CD4-positive, alpha-beta memory T cell (primary cell): ENCODE results near the gene SPOCK3. TPM values are rescaled to one million over a fixed set of nuclear protein-coding genes. Genes with fewer than 3 reads are reported as not detected.

Experiments
- CTCF ChIA-PET: fragments of 350-600 bp; sonication (Branson Sonifier 250); formaldehyde crosslinking; loops from one replicate; lab custom pipeline; 2021; ENCODE audit warnings: inconsistent platforms; ENCODE audit not compliant: partially characterized antibody; lab: Charles Lee
- POLR2A ChIA-PET: fragments of 350-600 bp; sonication (Branson Sonifier 250); formaldehyde crosslinking; loops from one replicate; lab custom pipeline; 2021; ENCODE audit not compliant: partially characterized antibody; lab: Charles Lee
- DNase-seq, 5 donors: peaks; one replicate each; pipeline versions ENCODE4 v3.0.0 to v3.0.0-alpha.2; 2020 to 2022; ENCODE audit warnings: mixed read lengths in 1 of 5
- H3K27ac ChIP-seq: one replicate; pipeline ENCODE4 v1.7.0; 2013; ENCODE audit warnings: low read depth, low read length
- H3K27me3 ChIP-seq: 2 replicates; pipeline ENCODE4 v1.7.0; 2013; ENCODE audit warnings: mild to moderate bottlenecking, low read length, moderate library complexity; ENCODE audit not compliant: insufficient read depth
- H3K36me3 ChIP-seq: 2 replicates; pipeline ENCODE4 v1.7.0; 2013; ENCODE audit warnings: mild to moderate bottlenecking, low read length, moderate library complexity; ENCODE audit not compliant: insufficient read depth
- H3K4me1 ChIP-seq: 2 replicates; pipeline ENCODE4 v1.7.0; 2013; ENCODE audit warnings: mild to moderate bottlenecking, low read length, moderate library complexity; ENCODE audit not compliant: insufficient read depth
- H3K4me3 ChIP-seq, 2 donors: one replicate each; pipeline ENCODE4 v1.7.0; 2013; ENCODE audit warnings: low read length in 2 of 2, mild to moderate bottlenecking in 1 of 2
- H3K9me3 ChIP-seq, 2 donors: one replicate each; pipeline ENCODE4 v1.7.0; 2013; ENCODE audit warnings: low read length in 2 of 2, control low read depth in 1 of 2; ENCODE audit not compliant: control insufficient read depth in 1 of 2
- H3K27ac Mint-ChIP-seq, 7 donors: one replicate each; pipeline ENCODE4 v1.8.0; 2020 to 2021; ENCODE audit warnings: mixed read lengths in 7 of 7, mild to moderate bottlenecking in 6 of 7, inconsistent platforms in 3 of 7, moderate library complexity in 3 of 7
- H3K27me3 Mint-ChIP-seq, 2 donors: one replicate each; pipeline ENCODE4 v1.8.0; 2020 to 2021; ENCODE audit warnings: mixed read lengths in 2 of 2
- H3K36me3 Mint-ChIP-seq, 2 donors: one replicate each; pipeline ENCODE4 v1.8.0; 2020 to 2021; ENCODE audit warnings: mixed read lengths in 2 of 2, inconsistent platforms in 1 of 2, mild to moderate bottlenecking in 1 of 2
- H3K4me1 Mint-ChIP-seq, 4 donors: one replicate each; pipeline ENCODE4 v1.8.0; 2020 to 2021; ENCODE audit warnings: mixed read lengths in 4 of 4, mild to moderate bottlenecking in 1 of 4
- H3K4me3 Mint-ChIP-seq, 8 donors: one replicate each; pipeline ENCODE4 v1.8.0; 2020 to 2021; ENCODE audit warnings: mixed read lengths in 8 of 8, mild to moderate bottlenecking in 7 of 8, moderate library complexity in 6 of 8, inconsistent platforms in 3 of 8
- H3K9me3 Mint-ChIP-seq, 8 donors: one replicate each; pipeline ENCODE4 v1.8.0; 2020 to 2021; ENCODE audit warnings: mixed read lengths in 8 of 8, mild to moderate bottlenecking in 5 of 8, inconsistent platforms in 3 of 8, moderate library complexity in 1 of 8
- intact Hi-C: fragments of 100-400 bp; cut with micrococcal nuclease; formaldehyde crosslinking; loops from one replicate; pipeline ENCODE4 v1.15.1; 2023
- polyA plus RNA-seq, 2 donors: library from polyadenylated mRNA; unstranded; fragments of 300-500 nt; fragmentation: Illumina TruSeq; gene quantifications; one replicate each; pipeline ENCODE4 v1.2.3, GENCODE V29; 2021
- total RNA-seq, 2 experiments: library from RNA; stranded (reverse); gene quantifications; one replicate each; pipeline ENCODE4 v1.2.3, GENCODE V29; 2021

The SPOCK3 gene
- total and polyA plus RNA-seq, 4 experiments from 2014 or later = not detected

DNA sequence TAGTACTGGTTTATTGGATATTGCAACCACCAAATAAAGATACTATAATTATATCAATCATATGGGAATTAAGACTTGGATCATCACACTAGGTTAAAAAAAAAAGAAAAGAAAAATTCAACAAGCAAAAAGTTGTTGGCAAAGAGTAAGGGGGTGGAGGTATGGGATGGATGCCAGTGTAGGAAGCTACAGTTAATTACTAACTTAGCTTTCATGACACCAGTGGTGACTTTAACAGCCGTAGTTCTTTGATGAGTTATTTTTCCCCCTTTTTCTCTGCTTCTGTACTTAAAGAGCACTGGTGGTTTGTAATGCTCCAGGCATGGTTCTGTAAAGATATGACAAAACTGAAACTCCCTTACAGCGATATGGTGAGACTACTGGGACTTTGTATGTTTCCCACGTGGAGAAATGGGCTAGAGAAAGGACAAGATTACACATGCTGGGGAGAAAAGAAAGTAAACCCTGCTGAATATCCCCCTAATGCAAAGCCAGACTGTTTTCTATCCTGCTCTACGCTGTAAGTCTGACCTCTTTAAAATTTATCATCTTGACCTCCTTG, 210.8 kb downstream of the SPOCK3 start:
- no peaks in the 10 kb centered on the region for H3K4me1 ChIP-seq
- DNase-seq = no peak
- Mint-ChIP-seq H3K27me3 (no peaks in the 10 kb centered on the region), H3K9me3 (peaks cover 0 to 2% (median 0%) of the 10 kb centered on the region in 8 donors), H3K27ac (no peak overlapping the region), H3K4me3 (no peak overlapping the region), H3K4me1 (no peaks in the 10 kb centered on the region), H3K36me3 (no peaks in the 10 kb centered on the region)
- intact Hi-C loops = no loop called here
- ChIA-PET CTCF (interaction anchor here (0.9 to 2.6 kb wide), 7 partner anchors 11 to 1130 kb away, joined by 3 to 7 read pairs (median 3); no protein-coding TSS in a partner anchor), POLR2A (no interaction called here)
- H3K36me3 ChIP-seq = no peaks in the 10 kb centered on the region
- no peak overlapping the region for H3K27ac ChIP-seq
- H3K27me3 ChIP-seq = no peaks in the 10 kb centered on the region
- H3K9me3 ChIP-seq = no peaks in the 10 kb centered on the region
- no peak overlapping the region for H3K4me3 ChIP-seq

DNA sequence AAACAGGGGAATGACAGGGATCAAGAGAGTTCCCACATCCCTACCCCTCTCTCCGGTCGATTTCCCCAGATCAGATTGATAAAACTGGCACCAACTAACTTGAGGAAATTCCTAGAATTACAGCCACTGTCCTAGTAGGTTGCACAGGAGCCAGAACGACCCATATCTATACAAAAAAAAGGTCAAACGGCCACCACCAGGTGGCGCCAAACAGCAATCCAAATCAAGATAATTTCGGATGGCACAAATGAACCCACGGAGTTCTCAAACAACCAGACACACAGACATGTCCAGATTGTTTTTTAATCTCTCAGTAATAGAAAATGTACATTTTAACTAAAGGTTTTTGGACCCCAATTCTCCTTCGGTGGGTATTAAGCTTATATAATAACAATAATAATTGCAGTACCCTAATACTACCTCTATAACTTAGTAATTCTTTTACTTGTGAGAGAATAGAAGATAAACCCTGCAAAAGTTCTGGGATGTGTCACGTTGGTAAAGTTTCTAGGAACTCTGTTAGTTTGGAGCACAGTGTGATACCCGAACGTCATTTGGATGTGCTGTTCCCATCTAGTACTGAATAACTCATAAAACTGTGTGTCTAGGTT, 212.6 kb downstream of the SPOCK3 start:
- DNase-seq = peak; percentile 1 to 35 (median 22)
- intact Hi-C loops = loop anchor here (2.0 kb wide), 1 partner anchor 1055 kb away; no protein-coding TSS in a partner anchor
- H3K4me1 Mint-ChIP-seq = no peaks in the 10 kb centered on the region
- no peaks in the 10 kb centered on the region for H3K27me3 ChIP-seq
- H3K27me3 Mint-ChIP-seq = no peaks in the 10 kb centered on the region
- H3K4me3 Mint-ChIP-seq = no peak overlapping the region
- POLR2A ChIA-PET = no interaction called here
- no peaks in the 10 kb centered on the region for H3K9me3 Mint-ChIP-seq
- no peaks in the 10 kb centered on the region for H3K9me3 ChIP-seq
- no peak overlapping the region for H3K27ac ChIP-seq
- no peaks in the 10 kb centered on the region for H3K36me3 ChIP-seq
- no peaks in the 10 kb centered on the region for H3K36me3 Mint-ChIP-seq
- H3K27ac Mint-ChIP-seq = no peak overlapping the region
- no peak overlapping the region for H3K4me3 ChIP-seq
- no peaks in the 10 kb centered on the region for H3K4me1 ChIP-seq
- CTCF ChIA-PET = interaction anchor here (0.5 to 2.6 kb wide), 4 partner anchors 11 to 1132 kb away, joined by 3 to 7 read pairs (median 5); no protein-coding TSS in a partner anchor

DNA sequence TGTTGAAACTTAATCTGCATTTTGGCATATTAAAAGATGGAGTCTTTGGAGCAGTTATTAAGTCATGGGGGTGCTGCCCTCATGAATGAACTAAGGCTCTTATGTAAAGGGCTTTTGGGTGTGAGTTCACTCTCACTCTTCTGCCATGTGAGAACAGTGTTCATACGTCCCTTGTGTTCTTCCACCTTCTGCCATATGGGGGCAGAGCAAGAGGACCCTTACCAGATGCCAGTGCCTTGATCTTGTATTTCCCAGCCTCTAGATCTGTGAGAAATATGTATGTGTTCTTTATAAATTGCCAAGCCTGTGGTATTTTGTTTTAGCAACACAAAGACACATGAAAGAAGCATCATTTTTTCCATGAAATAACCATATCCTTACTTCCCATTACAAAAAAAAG, 213.9 kb downstream of the SPOCK3 start:
- Mint-ChIP-seq H3K27me3 (no peaks in the 10 kb centered on the region), H3K9me3 (no peaks in the 10 kb centered on the region), H3K4me3 (no peak overlapping the region), H3K36me3 (no peaks in the 10 kb centered on the region), H3K27ac (no peak overlapping the region), H3K4me1 (no peaks in the 10 kb centered on the region)
- Histone ChIP-seq H3K36me3 (no peaks in the 10 kb centered on the region), H3K27ac (no peak overlapping the region), H3K4me1 (no peaks in the 10 kb centered on the region), H3K4me3 (no peak overlapping the region), H3K27me3 (no peaks in the 10 kb centered on the region), H3K9me3 (no peaks in the 10 kb centered on the region)
- no peak for DNase-seq
- ChIA-PET CTCF (interaction anchor here (0.9 kb wide), 1 partner anchor 1133 kb away, joined by 3 read pairs; no protein-coding TSS in a partner anchor), POLR2A (no interaction called here)
- intact Hi-C loops = loop anchor here (2.0 kb wide), 1 partner anchor 1056 kb away; no protein-coding TSS in a partner anchor

DNA sequence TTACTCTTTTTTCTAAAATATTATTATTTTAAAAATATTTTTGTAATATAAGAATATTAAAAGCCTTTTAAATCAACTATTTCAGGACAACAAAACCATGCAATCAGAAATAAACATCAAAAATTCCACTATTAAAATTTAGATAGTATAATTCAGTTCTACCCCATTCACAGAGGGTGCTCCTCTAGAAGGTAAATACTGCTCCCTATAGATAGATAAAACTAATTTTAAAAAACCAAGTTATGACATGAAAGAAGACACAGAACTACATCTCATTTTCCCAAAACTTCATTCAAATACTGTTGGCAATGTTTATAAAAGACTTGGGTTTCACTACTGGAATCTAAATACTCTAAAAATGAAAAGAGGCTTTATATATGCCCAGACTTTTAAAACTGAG, 219.3 kb downstream of the SPOCK3 start:
- no peaks in the 10 kb centered on the region for H3K4me1 ChIP-seq
- H3K4me3 Mint-ChIP-seq = no peak overlapping the region
- H3K27ac Mint-ChIP-seq = no peak overlapping the region
- no peak for DNase-seq
- POLR2A ChIA-PET = no interaction called here
- no peak overlapping the region for H3K4me3 ChIP-seq
- no peaks in the 10 kb centered on the region for H3K4me1 Mint-ChIP-seq
- no peaks in the 10 kb centered on the region for H3K36me3 Mint-ChIP-seq
- intact Hi-C loops = no loop called here
- no peaks in the 10 kb centered on the region for H3K27me3 ChIP-seq
- CTCF ChIA-PET = no interaction called here
- H3K9me3 Mint-ChIP-seq = peaks cover 0 to 2% (median 0%) of the 10 kb centered on the region in 8 donors
- no peak overlapping the region for H3K27ac ChIP-seq
- H3K27me3 Mint-ChIP-seq = no peaks in the 10 kb centered on the region
- no peaks in the 10 kb centered on the region for H3K36me3 ChIP-seq
- H3K9me3 ChIP-seq = no peaks in the 10 kb centered on the region

DNA sequence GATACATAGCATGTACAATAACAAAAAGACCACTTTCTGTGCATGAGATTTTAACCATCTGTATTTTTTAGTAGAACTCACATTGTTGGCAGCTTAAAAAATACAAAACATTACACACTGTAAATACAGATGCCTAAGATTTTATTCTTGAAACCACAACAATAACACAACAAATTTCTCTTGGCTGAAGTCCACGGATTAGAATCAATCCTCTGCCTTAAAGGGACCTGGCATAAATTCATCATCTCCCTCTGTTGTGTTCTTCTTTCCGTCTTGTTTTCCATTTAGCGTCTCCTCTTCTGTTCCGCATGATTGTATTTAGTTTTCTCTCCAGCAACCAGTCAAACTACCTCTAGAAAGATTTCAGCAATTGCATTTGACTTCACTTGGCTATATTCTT, 231.0 kb downstream of the SPOCK3 start:
- H3K4me3 ChIP-seq = no peak overlapping the region
- ChIA-PET POLR2A (no interaction called here), CTCF (no interaction called here)
- H3K27ac ChIP-seq = no peak overlapping the region
- intact Hi-C loops = no loop called here
- H3K9me3 ChIP-seq = no peaks in the 10 kb centered on the region
- Mint-ChIP-seq H3K9me3 (peaks cover 0 to 4% (median 0%) of the 10 kb centered on the region in 8 donors), H3K4me3 (no peak overlapping the region), H3K27ac (no peak overlapping the region), H3K27me3 (no peaks in the 10 kb centered on the region), H3K4me1 (no peaks in the 10 kb centered on the region), H3K36me3 (no peaks in the 10 kb centered on the region)
- no peaks in the 10 kb centered on the region for H3K36me3 ChIP-seq
- no peaks in the 10 kb centered on the region for H3K27me3 ChIP-seq
- H3K4me1 ChIP-seq = no peaks in the 10 kb centered on the region
- DNase-seq = no peak

- Mint-ChIP-seq H3K27me3 (no peaks in the 10 kb centered on the region), H3K4me3 (no peak overlapping the region), H3K9me3 (peaks cover 0 to 4% (median 0%) of the 10 kb centered on the region in 8 donors), H3K36me3 (no peaks in the 10 kb centered on the region), H3K4me1 (no peaks in the 10 kb centered on the region), H3K27ac (no peak overlapping the region)
- no peaks in the 10 kb centered on the region for H3K36me3 ChIP-seq
- no peak overlapping the region for H3K4me3 ChIP-seq
- H3K27me3 ChIP-seq = no peaks in the 10 kb centered on the region
- H3K27ac ChIP-seq = no peak overlapping the region
- intact Hi-C loops = no loop called here
- CTCF ChIA-PET = no interaction called here
- POLR2A ChIA-PET = no interaction called here
- DNase-seq = no peak
- no peaks in the 10 kb centered on the region for H3K9me3 ChIP-seq
- no peaks in the 10 kb centered on the region for H3K4me1 ChIP-seq
Measured at GRCh38 chr4:167000141-167000852, 234.0 kb downstream of the SPOCK3 start.

DNA sequence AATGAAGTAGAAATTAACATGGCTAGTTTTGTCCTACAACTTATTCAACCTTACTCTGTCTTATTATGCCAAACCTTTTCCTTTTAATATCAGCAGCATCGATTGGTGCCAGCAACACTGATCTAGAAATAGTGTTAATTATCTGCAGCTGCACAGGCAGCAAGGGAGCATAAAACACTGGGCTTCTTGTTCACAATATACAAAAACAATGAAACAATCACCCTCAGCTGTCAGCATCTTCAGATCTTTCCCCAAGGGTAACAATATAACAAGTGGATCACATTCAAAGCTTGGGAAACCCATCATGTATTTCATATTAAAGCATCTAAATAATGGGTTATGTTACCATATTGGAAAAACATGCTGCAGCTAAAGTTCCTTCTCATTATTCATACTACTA, 238.1 kb downstream of the SPOCK3 start:
- ChIA-PET POLR2A (no interaction called here), CTCF (no interaction called here)
- no peaks in the 10 kb centered on the region for H3K36me3 Mint-ChIP-seq
- no peaks in the 10 kb centered on the region for H3K4me1 Mint-ChIP-seq
- H3K27me3 Mint-ChIP-seq = no peaks in the 10 kb centered on the region
- no peak overlapping the region for H3K4me3 Mint-ChIP-seq
- Histone ChIP-seq H3K27ac (no peak overlapping the region), H3K4me3 (no peak overlapping the region), H3K27me3 (no peaks in the 10 kb centered on the region), H3K9me3 (no peaks in the 10 kb centered on the region), H3K36me3 (no peaks in the 10 kb centered on the region), H3K4me1 (no peaks in the 10 kb centered on the region)
- DNase-seq = no peak
- H3K9me3 Mint-ChIP-seq = peaks cover 0 to 2% (median 0%) of the 10 kb centered on the region in 8 donors
- H3K27ac Mint-ChIP-seq = no peak overlapping the region
- intact Hi-C loops = no loop called here
